GM23338 (cell line): Measurements from ENCODE around the gene RNF187. TPM values are rescaled to one million over a fixed set of nuclear protein-coding genes. Genes with fewer than 3 reads are reported as not detected.

Experiments
- ATAC-seq: fragments of 200-7000 bp; cut with Tn5 transposase; 3 replicates; pipeline ENCODE4 v1.9.1; 2020
- DNase-seq: peaks from one replicate; pipeline ENCODE4 v3.0.0-alpha.2; 2015; ENCODE audit warnings: low spot score
- H2AFZ ChIP-seq: fragments of 200-600 bp; sonication (generic); 2 replicates; pipeline ENCODE4 v1.8.0; 2016; ENCODE audit warnings: antibody characterized with exemption, mild to moderate bottlenecking, moderate library complexity
- H3F3A ChIP-seq: fragments of 200-600 bp; sonication (generic); replicated peaks from 2 replicates; pipeline ENCODE4 v1.8.0; 2017; ENCODE audit warnings: antibody characterized with exemption, mixed run types, low read depth
- H3K27ac ChIP-seq: fragments of 200-600 bp; sonication (generic); 2 replicates; pipeline ENCODE4 v1.6.1; 2016; ENCODE audit warnings: low read depth
- H3K27me3 ChIP-seq: fragments of 200-600 bp; sonication (generic); 2 replicates; pipeline ENCODE4 v1.8.0; 2016; ENCODE audit warnings: mild to moderate bottlenecking, mixed run types, moderate library complexity; ENCODE audit not compliant: insufficient read depth
- H3K36me3 ChIP-seq: fragments of 200-600 bp; sonication (generic); 2 replicates; pipeline ENCODE4 v1.8.0; 2016; ENCODE audit warnings: mild to moderate bottlenecking; ENCODE audit not compliant: insufficient read depth
- H3K4me1 ChIP-seq: fragments of 200-600 bp; sonication (generic); 2 replicates; pipeline ENCODE4 v1.8.0; 2016; ENCODE audit warnings: mild to moderate bottlenecking, moderate library complexity; ENCODE audit not compliant: insufficient read depth
- H3K4me2 ChIP-seq: fragments of 200-600 bp; sonication (generic); 2 replicates; pipeline ENCODE4 v1.7.1; 2017; ENCODE audit warnings: mixed run types
- H3K4me3 ChIP-seq: fragments of 200-600 bp; sonication (generic); 2 replicates; pipeline ENCODE4 v1.6.1; 2016; ENCODE audit warnings: mixed run types
- H3K79me2 ChIP-seq: fragments of 200-600 bp; sonication (generic); replicated peaks from 2 replicates; pipeline ENCODE4 v1.8.0; 2017; ENCODE audit warnings: mild to moderate bottlenecking; ENCODE audit not compliant: insufficient read depth
- H3K9me2 ChIP-seq: fragments of 200-600 bp; sonication (generic); 2 replicates; pipeline ENCODE4 v1.8.0; 2017; ENCODE audit not compliant: insufficient read depth
- H4K20me1 ChIP-seq: fragments of 200-600 bp; sonication (generic); replicated peaks from 2 replicates; pipeline ENCODE4 v1.8.0; 2017; ENCODE audit warnings: mild to moderate bottlenecking; ENCODE audit not compliant: insufficient read depth
- H3K27ac Mint-ChIP-seq: 2 replicates; pipeline ENCODE4 v1.8.0; 2020; ENCODE audit warnings: inconsistent platforms, mild to moderate bottlenecking, moderate library complexity, mixed read lengths
- H3K27me3 Mint-ChIP-seq: 3 replicates; pipeline ENCODE4 v1.8.0; 2022; ENCODE audit warnings: low read depth, mild to moderate bottlenecking, moderate library complexity, mixed read lengths, inconsistent platforms; ENCODE audit not compliant: insufficient read depth, poor library complexity
- H3K36me3 Mint-ChIP-seq: 3 replicates; pipeline ENCODE4 v1.8.0; 2021; ENCODE audit warnings: low read depth, mild to moderate bottlenecking, inconsistent platforms, moderate library complexity, mixed read lengths
- H3K4me1 Mint-ChIP-seq: 3 replicates; pipeline ENCODE4 v1.8.0; 2020; ENCODE audit warnings: mild to moderate bottlenecking, inconsistent platforms, mixed read lengths
- H3K4me3 Mint-ChIP-seq: 3 replicates; pipeline ENCODE4 v1.8.0; 2021; ENCODE audit warnings: moderate library complexity, mild to moderate bottlenecking, inconsistent platforms, mixed read lengths
- H3K9me3 Mint-ChIP-seq: 3 replicates; pipeline ENCODE4 v1.8.0; 2020; ENCODE audit warnings: moderate library complexity, mild to moderate bottlenecking, inconsistent platforms, mixed read lengths
- EZH2 ChIP-seq: fragments of 200-600 bp; sonication (generic); IDR thresholded peaks from one replicate; pipeline ENCODE4 v1.8.0; 2017; ENCODE audit warnings: antibody characterized with exemption, mild to moderate bottlenecking, low read depth; ENCODE audit not compliant: unreplicated experiment
- JUNB ChIP-seq: IDR thresholded peaks from one replicate; pipeline ENCODE4 v1.6.1; 2016; ENCODE audit warnings: antibody characterized with exemption; ENCODE audit not compliant: unreplicated experiment
- POLR2AphosphoS5 ChIP-seq: IDR thresholded peaks from 2 replicates; pipeline ENCODE4 v1.6.1; 2016; ENCODE audit warnings: antibody characterized with exemption, low read depth
- STAT1 ChIP-seq: IDR thresholded peaks from one replicate; pipeline ENCODE4 v1.6.1; 2016; ENCODE audit warnings: antibody characterized with exemption; ENCODE audit not compliant: unreplicated experiment
- ZNF331 ChIP-seq: fragments of 250-450 bp; sonication (Bioruptor Pico); IDR thresholded peaks from 2 replicates; pipeline ENCODE4 v1.5.0; 2020; ENCODE audit warnings: low read depth, mild to moderate bottlenecking, moderate library complexity
- polyA plus RNA-seq: library from polyadenylated mRNA; unstranded; fragments of >200 nt; fragmentation: Nextera tagmentation; extraction: Ambion mirVana; gene quantifications from 2 replicates; pipeline ENCODE4 v1.2.1, GENCODE V29; 2016
- total RNA-seq: library from RNA; depleted of rRNA; stranded (reverse); fragments of >200 nt; shearing (Covaris generic); gene quantifications from 2 replicates; pipeline ENCODE4 v1.2.3, GENCODE V29; 2014
- TF ChIP-seq, protein P1 (sequence below), 2 experiments: fragments of 200-600 bp in 1 of 2; sonication (generic) in 1 of 2; conservative IDR thresholded peaks; 2 replicates each; pipeline versions ENCODE4 v1.5.1 to v1.6.1; 2016 to 2017; ENCODE audit warnings: antibody characterized with exemption in 2 of 2, low read depth in 2 of 2, mild to moderate bottlenecking in 2 of 2, moderate library complexity in 1 of 2
- TF ChIP-seq, protein P2 (sequence below): IDR thresholded peaks from 2 replicates; pipeline ENCODE4 v1.6.1; 2016; ENCODE audit warnings: antibody characterized with exemption
- TF ChIP-seq, protein P3 (sequence below): fragments of 250-450 bp; sonication (Bioruptor Pico); IDR thresholded peaks from 2 replicates; pipeline ENCODE4 v1.5.0; 2020; ENCODE audit warnings: mild to moderate bottlenecking, moderate library complexity
- TF ChIP-seq, protein P4 (sequence below): IDR thresholded peaks from one replicate; pipeline ENCODE4 v1.6.1; 2018; ENCODE audit warnings: antibody characterized with exemption; ENCODE audit not compliant: unreplicated experiment

The RNF187 gene
- total and polyA plus RNA-seq, 2 experiments from 2014 or later, result 24.8 to 55.3 TPM

DNA sequence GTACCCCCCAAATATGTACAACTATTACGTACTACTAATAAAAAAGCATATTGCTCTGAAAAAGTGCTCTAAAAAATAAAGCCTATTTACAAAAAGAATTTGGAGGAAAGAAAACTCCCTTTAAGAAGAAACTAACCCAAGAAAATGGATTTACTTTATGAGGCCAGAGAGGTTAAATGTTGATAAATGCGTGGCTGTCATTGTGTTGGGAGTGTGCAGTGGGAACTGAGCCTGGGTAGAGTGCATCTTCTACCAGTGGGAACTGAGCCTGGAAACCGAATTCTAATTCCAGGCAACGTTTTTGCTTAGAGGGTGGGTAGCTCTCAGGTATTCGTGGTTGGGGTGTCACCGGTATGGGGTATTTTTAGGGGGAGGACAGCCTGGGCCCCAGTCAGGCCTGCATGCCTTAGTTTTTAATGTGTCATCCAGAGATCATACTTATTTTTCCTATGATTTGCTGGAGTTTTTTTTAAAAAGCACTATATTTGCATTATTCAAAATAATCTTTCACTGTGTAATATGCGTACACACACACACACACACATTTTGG is 24.1 kb upstream of the RNF187 start:
- H3K4me2 ChIP-seq, result peak overlapping the region; percentile 93

More for the DNA sequence above, 24.1 kb upstream of the RNF187 start:
- Mint-ChIP-seq H3K9me3 (0 out of 3 replicates have a peak, but pooled peaks cover 2% of the 10 kb centered on the region), H3K4me1 (peaks cover 18% of the 10 kb centered on the region), H3K4me3 (peak overlapping the region; percentile 86), H3K27ac (no peak overlapping the region), H3K36me3 (no peaks in the 10 kb centered on the region), H3K27me3 (peaks cover 44% of the 10 kb centered on the region)
- Histone ChIP-seq H3K4me1 (peaks cover 17% of the 10 kb centered on the region), H2AFZ (no peak overlapping the region), H3K79me2 (no peaks in the 10 kb centered on the region), H3K27ac (no peak overlapping the region), H3K9me2 (no peaks in the 10 kb centered on the region), H3K27me3 (peaks cover 82% of the 10 kb centered on the region), H3K4me3 (peak overlapping the region; percentile 82), H4K20me1 (no peaks in the 10 kb centered on the region; the same call in none of the 2 replicates), H3K36me3 (no peaks in the 10 kb centered on the region), H3F3A (0 out of 2 replicates have a peak, but pooled peaks cover 3% of the 10 kb centered on the region)
- ATAC-seq, result no peak
- TF ChIP-seq, protein P1, sequence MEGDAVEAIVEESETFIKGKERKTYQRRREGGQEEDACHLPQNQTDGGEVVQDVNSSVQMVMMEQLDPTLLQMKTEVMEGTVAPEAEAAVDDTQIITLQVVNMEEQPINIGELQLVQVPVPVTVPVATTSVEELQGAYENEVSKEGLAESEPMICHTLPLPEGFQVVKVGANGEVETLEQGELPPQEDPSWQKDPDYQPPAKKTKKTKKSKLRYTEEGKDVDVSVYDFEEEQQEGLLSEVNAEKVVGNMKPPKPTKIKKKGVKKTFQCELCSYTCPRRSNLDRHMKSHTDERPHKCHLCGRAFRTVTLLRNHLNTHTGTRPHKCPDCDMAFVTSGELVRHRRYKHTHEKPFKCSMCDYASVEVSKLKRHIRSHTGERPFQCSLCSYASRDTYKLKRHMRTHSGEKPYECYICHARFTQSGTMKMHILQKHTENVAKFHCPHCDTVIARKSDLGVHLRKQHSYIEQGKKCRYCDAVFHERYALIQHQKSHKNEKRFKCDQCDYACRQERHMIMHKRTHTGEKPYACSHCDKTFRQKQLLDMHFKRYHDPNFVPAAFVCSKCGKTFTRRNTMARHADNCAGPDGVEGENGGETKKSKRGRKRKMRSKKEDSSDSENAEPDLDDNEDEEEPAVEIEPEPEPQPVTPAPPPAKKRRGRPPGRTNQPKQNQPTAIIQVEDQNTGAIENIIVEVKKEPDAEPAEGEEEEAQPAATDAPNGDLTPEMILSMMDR (conservative IDR thresholded peaks at IDR 0.05; ENCODE audit: low read depth in 2 of 2), result no peak
- no peak for TF ChIP-seq JUNB
- TF ChIP-seq, protein P2, sequence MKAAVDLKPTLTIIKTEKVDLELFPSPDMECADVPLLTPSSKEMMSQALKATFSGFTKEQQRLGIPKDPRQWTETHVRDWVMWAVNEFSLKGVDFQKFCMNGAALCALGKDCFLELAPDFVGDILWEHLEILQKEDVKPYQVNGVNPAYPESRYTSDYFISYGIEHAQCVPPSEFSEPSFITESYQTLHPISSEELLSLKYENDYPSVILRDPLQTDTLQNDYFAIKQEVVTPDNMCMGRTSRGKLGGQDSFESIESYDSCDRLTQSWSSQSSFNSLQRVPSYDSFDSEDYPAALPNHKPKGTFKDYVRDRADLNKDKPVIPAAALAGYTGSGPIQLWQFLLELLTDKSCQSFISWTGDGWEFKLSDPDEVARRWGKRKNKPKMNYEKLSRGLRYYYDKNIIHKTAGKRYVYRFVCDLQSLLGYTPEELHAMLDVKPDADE, result no peak
- no peak for TF ChIP-seq POLR2AphosphoS5
- TF ChIP-seq ZNF331, result no peak
- no peak for TF ChIP-seq EZH2
- no peak for TF ChIP-seq STAT1
- TF ChIP-seq, protein P3, sequence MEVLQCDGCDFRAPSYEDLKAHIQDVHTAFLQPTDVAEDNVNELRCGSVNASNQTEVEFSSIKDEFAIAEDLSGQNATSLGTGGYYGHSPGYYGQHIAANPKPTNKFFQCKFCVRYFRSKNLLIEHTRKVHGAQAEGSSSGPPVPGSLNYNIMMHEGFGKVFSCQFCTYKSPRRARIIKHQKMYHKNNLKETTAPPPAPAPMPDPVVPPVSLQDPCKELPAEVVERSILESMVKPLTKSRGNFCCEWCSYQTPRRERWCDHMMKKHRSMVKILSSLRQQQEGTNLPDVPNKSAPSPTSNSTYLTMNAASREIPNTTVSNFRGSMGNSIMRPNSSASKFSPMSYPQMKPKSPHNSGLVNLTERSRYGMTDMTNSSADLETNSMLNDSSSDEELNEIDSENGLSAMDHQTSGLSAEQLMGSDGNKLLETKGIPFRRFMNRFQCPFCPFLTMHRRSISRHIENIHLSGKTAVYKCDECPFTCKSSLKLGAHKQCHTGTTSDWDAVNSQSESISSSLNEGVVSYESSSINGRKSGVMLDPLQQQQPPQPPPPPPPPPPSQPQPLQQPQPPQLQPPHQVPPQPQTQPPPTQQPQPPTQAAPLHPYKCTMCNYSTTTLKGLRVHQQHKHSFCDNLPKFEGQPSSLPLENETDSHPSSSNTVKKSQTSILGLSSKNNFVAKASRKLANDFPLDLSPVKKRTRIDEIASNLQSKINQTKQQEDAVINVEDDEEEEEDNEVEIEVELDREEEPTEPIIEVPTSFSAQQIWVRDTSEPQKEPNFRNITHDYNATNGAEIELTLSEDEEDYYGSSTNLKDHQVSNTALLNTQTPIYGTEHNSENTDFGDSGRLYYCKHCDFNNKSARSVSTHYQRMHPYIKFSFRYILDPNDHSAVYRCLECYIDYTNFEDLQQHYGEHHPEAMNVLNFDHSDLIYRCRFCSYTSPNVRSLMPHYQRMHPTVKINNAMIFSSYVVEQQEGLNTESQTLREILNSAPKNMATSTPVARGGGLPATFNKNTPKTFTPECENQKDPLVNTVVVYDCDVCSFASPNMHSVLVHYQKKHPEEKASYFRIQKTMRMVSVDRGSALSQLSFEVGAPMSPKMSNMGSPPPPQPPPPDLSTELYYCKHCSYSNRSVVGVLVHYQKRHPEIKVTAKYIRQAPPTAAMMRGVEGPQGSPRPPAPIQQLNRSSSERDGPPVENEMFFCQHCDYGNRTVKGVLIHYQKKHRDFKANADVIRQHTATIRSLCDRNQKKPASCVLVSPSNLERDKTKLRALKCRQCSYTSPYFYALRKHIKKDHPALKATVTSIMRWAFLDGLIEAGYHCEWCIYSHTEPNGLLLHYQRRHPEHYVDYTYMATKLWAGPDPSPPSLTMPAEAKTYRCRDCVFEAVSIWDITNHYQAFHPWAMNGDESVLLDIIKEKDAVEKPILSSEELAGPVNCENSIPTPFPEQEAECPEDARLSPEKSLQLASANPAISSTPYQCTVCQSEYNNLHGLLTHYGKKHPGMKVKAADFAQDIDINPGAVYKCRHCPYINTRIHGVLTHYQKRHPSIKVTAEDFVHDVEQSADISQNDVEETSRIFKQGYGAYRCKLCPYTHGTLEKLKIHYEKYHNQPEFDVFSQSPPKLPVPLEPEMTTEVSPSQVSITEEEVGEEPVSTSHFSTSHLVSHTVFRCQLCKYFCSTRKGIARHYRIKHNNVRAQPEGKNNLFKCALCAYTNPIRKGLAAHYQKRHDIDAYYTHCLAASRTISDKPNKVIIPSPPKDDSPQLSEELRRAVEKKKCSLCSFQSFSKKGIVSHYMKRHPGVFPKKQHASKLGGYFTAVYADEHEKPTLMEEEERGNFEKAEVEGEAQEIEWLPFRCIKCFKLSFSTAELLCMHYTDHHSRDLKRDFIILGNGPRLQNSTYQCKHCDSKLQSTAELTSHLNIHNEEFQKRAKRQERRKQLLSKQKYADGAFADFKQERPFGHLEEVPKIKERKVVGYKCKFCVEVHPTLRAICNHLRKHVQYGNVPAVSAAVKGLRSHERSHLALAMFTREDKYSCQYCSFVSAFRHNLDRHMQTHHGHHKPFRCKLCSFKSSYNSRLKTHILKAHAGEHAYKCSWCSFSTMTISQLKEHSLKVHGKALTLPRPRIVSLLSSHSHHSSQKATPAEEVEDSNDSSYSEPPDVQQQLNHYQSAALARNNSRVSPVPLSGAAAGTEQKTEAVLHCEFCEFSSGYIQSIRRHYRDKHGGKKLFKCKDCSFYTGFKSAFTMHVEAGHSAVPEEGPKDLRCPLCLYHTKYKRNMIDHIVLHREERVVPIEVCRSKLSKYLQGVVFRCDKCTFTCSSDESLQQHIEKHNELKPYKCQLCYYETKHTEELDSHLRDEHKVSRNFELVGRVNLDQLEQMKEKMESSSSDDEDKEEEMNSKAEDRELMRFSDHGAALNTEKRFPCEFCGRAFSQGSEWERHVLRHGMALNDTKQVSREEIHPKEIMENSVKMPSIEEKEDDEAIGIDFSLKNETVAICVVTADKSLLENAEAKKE (CRISPR knock-in tag), result no peak
- TF ChIP-seq, protein P4, sequence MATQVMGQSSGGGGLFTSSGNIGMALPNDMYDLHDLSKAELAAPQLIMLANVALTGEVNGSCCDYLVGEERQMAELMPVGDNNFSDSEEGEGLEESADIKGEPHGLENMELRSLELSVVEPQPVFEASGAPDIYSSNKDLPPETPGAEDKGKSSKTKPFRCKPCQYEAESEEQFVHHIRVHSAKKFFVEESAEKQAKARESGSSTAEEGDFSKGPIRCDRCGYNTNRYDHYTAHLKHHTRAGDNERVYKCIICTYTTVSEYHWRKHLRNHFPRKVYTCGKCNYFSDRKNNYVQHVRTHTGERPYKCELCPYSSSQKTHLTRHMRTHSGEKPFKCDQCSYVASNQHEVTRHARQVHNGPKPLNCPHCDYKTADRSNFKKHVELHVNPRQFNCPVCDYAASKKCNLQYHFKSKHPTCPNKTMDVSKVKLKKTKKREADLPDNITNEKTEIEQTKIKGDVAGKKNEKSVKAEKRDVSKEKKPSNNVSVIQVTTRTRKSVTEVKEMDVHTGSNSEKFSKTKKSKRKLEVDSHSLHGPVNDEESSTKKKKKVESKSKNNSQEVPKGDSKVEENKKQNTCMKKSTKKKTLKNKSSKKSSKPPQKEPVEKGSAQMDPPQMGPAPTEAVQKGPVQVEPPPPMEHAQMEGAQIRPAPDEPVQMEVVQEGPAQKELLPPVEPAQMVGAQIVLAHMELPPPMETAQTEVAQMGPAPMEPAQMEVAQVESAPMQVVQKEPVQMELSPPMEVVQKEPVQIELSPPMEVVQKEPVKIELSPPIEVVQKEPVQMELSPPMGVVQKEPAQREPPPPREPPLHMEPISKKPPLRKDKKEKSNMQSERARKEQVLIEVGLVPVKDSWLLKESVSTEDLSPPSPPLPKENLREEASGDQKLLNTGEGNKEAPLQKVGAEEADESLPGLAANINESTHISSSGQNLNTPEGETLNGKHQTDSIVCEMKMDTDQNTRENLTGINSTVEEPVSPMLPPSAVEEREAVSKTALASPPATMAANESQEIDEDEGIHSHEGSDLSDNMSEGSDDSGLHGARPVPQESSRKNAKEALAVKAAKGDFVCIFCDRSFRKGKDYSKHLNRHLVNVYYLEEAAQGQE, result no peak
- DNase-seq, result no peak
